ENCODE data around the gene FLT3LG.

DNA sequence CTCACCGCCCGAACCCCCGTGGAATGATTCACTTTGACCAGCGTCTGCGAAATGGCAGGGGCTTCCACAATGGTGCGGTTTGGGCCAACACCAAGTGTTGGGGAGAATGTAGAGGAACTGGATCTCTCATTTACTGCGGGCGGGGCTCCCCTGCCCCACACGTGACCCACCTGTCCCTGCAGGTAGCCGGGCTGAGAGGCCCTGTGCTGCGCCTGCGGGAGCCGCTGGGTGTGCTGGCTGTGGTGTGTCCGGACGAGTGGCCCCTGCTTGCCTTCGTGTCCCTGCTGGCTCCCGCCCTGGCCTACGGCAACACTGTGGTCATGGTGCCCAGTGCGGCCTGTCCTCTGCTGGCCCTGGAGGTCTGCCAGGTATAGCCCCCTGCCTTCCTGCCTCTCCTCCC lies 5.8 kb upstream of the FLT3LG start:
- TF ChIP-seq, protein P1, sequence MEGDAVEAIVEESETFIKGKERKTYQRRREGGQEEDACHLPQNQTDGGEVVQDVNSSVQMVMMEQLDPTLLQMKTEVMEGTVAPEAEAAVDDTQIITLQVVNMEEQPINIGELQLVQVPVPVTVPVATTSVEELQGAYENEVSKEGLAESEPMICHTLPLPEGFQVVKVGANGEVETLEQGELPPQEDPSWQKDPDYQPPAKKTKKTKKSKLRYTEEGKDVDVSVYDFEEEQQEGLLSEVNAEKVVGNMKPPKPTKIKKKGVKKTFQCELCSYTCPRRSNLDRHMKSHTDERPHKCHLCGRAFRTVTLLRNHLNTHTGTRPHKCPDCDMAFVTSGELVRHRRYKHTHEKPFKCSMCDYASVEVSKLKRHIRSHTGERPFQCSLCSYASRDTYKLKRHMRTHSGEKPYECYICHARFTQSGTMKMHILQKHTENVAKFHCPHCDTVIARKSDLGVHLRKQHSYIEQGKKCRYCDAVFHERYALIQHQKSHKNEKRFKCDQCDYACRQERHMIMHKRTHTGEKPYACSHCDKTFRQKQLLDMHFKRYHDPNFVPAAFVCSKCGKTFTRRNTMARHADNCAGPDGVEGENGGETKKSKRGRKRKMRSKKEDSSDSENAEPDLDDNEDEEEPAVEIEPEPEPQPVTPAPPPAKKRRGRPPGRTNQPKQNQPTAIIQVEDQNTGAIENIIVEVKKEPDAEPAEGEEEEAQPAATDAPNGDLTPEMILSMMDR (IDR thresholded peaks at IDR 0.05; ENCODE audit: low read depth, low read length), result no peak
- TF ChIP-seq POLR2A (IDR thresholded peaks at IDR 0.05; ENCODE audit: extremely low read depth, insufficient read length), result no peak

Measured in NB4 (cell line).